NCI-H1105 treated with DMSO at 0.1 percent for 48 hours (cell line): ENCODE data around the gene HDDC3.

Source experiments
- DNase-seq: peaks from one replicate; lab custom pipeline; 2025; lab: John Stamatoyannopoulos, UW

Gene HDDC3

DNA sequence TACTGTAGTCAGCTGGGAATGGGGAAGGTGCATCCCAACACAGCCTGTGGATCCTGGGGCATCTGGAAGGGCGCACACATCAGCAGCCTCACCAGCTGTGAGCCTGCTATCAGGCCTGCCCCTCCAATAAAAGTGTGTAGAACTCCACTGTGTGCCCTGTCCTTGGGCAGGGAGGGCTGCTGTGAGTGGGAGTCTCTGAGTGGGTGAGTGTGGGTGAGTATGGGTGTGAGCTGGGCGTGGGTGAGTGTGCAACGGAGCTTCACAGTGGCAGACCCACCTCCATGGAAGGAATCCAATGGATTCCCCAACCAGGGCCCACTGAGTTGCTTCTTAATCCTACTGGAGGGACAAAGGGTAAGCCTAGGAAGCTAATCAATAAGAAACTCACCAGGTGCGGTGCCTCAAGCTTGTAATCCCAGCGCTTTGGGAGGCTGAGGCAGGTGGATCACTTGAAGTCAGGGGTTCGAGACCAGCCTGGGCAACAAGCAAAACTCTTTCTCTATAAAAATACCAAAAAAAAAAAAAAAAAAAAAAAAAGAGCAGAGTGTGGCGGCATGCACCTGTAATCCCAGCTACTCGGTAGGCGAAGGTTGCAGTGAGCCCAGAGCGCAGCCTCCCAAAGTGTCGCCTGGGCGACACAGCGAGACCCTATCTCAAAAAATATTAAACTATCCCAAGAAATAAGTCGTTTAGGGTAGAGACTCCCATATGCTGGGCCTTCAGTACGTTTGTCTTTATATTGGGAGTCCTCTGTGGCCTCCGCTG is 21.8 kb upstream of the HDDC3 start:
- DNase-seq: no peak

DNA sequence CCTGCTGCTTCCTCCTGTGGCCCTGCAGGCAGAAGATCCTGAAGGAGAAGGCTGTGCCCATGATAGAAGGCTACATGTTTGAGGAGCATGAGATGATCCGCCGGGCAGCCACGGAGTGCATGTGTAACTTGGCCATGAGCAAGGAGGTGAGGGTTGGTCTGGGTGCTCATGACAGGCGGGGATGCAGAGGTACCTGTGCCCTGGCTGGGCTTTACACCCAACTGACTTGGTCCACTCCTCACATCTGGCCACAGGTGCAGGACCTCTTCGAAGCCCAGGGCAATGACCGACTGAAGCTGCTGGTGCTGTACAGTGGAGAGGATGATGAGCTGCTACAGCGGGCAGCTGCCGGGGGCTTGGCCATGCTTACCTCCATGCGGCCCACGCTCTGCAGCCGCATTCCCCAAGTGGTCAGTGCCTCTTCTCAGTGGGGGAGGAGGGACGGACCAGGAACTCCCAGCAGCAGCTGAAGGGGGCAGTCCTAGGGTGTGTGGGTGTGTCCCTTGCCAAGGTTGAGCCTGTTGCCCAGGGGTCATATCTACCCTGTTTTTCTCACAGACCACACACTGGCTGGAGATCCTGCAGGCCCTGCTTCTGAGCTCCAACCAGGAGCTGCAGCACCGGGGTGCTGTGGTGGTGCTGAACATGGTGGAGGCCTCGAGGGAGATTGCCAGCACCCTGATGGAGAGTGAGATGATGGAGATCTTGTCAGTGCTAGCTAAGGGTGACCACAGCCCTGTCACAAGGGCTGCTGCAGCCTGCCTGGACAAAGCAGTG is 20.7 kb upstream of the HDDC3 start:
- DNase-seq: no peak

DNA sequence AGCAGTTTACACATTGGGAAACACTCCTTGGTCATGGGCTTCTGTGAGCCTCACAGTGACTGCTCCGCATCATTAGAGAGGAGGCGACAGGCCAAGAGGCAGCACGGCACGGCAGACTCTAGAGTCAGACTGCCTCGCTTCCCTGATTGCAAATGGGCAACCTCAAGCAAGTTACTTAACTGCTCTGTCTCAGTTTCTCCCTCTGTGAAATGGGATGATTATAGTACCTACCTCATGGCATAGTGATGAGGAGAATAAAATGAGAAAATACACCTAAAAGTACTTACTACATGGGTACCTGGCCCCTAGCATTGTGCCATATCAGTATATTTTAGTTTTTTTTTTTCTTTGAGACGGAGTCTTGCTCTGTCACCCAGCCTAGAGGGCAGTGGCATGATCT is 18.3 kb upstream of the HDDC3 start:
- DNase-seq: no peak

DNA sequence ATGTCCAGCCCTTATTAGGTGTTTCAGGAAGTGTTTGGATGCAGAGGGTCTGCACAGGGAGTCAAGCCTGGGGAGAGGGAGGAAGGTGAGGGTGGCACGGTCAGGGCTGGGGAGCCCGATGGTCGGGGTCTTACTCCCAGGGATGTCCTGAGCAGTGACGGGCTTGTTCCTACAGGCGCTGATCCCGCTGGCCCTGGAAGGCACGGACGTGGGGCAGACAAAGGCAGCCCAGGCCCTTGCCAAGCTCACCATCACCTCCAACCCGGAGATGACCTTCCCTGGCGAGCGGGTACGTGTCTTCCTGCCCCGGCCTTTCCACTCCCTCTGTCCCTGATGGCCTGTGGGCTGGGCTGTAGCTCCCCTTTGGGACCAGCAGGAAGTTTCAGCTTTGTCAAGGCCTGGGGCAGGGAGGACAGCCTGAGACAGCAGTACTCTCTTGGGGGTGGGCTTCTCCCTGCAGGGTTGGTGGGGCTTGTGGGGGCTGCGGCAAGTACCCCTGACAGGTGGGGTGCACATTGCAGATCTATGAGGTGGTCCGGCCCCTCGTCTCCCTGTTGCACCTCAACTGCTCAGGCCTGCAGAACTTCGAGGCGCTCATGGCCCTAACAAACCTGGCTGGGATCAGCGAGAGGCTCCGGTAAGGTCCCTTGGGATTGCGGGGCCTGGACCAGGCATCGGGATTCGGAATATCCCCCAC is 17.8 kb upstream of the HDDC3 start:
- DNase-seq: no peak

DNA sequence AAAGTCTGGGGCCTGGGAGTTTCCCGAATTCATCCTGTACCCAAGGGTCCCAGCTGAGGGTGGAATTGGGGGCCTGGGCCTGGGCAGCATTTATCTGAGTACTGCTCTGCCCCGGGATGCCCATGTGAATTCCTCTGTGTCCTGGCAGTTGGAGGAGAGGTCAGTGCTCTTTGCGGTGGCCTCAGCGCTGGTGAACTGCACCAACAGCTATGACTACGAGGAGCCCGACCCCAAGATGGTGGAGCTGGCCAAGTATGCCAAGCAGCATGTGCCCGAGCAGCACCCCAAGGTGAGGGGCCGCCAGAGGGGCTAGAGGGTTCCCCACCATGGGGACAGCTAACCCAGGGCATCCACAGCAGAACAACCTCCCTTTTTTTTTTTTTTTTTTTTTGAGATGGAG is 16.2 kb upstream of the HDDC3 start:
- no peak for DNase-seq

DNA sequence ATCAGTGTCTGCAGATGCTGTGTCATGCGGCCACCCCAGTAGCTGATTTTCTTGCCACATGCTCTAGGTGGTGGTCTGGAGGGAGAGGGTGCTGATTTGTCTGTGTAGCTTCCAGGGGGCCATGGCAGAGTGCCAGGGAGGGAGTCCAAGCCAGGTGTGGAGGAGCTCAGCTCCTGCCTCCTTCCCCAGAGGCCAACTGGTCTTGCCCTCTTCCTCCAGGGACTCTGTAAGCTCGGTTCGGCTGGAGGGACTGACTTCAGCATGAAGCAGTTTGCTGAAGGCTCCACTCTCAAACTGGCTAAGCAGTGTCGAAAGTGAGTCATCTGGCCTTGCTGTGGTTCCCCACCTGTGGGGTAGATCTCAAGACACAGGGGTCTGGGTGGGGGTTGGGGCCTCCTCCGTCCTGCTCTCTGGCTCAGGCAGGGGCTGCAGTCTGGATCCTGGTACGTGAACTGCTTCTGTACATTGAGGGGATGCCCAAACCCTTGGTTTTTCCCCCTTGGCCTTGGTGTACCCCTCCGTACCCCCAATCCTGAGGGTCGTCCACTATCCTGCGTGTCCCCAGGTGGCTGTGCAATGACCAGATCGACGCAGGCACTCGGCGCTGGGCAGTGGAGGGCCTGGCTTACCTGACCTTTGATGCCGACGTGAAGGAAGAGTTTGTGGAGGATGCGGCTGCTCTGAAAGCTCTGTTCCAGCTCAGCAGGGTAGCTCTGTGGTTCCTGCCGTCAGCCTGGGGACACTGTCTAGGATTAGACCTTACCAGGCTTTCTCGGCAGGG is 15.4 kb upstream of the HDDC3 start:
- DNase-seq: no peak

DNA sequence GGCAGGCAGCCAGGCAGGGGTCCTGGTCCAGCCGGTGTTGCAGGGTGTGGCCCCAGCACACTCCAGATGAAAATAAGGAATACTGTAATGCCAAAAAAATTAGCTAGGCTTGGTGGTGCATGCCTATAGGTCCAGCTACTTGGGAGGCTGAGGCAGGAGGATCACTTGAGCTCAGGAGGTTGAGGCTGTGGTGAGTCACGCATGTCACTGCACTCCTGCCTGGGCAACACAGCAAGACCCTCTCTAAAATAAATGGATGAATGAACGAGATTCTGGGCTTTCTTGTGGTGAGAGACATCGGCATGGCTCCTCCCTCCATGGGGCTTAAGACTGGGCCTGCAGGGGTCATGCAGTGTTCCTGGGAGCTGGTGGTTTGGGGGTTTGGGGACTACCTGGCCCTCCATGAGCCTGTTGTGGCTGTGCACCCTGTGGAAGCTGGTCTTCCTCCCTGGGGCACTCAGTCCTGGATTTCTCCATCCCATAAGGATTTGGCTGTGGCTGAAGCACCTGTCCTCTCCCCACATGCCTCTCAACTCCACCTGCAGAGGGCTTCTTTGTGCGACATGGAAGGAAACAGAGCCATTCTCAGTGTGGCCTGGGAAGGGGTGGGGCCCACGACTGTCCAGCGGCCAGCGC is 14.7 kb upstream of the HDDC3 start:
- no peak for DNase-seq

DNA sequence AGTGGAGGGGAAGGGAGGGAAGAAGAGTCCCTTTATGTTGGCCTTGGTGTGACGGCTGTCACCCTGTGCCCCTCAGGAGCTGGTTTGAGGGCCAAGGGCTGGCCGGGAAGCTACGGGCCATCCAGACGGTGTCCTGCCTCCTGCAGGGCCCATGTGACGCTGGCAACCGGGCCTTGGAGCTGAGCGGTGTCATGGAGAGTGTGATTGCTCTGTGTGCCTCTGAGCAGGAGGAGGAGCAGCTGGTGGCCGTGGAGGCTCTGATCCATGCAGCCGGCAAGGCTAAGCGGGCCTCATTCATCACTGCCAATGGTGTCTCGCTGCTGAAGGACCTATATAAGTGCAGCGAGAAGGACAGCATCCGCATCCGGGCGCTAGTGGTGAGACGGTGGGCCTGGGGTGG is 14.2 kb upstream of the HDDC3 start:
- DNase-seq: no peak

DNA sequence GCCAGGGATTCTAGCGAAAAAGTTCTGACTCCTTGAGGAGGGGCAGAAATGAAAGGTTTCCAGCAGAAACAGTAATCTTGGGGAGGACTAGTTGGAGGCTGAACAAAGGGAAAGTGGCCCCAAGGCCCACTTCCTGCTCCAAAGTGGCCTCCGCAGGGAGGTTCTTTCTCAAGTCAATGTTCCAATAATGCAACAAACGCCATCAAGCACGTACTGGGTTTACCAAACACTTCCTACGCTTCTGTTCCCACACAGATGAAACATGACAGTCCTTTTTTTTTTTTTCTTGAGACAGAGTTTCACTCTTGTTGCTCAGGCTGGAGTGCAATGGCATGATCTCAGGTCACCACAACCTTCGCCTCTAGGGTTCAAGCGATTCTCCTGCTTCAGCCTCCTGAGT is 12.7 kb upstream of the HDDC3 start:
- no peak for DNase-seq

DNA sequence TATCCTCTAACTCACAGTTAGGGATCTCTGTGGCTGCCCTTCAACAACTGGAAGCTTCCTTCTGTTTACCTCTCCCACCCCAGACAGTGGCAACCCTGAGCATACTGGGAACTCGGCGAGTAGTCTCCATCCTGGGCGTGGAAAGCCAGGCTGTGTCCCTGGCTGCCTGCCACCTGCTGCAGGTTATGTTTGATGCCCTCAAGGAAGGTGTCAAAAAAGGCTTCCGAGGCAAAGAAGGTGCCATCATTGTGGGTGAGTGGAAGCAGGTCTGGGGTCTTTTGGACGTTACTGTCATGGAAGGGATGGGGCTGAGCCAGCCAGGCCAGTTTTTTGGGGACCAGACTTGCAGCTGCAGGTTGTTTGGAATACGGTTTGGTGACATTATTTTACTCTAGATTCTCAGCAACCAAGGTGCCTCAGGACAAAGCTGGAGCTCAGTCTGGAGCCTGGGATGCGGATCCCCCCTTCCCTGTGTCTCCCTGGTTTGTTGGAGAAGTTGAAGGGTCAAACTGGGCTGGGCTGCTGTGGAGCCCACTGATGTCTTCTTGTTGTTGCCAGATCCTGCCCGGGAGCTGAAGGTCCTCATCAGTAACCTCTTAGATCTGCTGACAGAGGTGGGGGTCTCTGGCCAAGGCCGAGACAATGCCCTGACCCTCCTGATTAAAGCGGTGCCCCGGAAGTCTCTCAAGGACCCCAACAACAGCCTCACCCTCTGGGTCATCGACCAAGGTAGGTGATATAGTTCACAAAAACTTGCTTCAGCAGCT is 10.2 kb upstream of the HDDC3 start:
- DNase-seq: no peak

DNA sequence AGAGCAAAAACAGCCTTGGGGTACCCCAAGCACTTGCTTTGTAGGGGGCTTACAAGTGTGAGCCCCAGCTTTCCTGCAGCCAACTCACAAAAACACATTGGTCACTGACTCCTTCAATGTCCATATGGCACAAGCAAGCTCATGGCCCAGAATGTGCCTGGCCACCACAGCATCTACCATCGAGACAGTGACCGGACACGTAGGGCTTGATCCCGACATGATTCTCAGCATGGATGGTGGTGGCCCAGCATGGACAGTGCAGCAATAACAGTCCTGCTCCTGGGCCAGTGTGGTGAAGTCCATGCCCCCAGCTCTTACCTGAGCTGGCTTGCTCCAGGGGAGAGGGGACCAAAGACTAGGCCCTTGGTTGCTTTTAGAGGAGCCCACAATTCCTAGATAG is 8.7 kb upstream of the HDDC3 start:
- DNase-seq: no peak

DNA sequence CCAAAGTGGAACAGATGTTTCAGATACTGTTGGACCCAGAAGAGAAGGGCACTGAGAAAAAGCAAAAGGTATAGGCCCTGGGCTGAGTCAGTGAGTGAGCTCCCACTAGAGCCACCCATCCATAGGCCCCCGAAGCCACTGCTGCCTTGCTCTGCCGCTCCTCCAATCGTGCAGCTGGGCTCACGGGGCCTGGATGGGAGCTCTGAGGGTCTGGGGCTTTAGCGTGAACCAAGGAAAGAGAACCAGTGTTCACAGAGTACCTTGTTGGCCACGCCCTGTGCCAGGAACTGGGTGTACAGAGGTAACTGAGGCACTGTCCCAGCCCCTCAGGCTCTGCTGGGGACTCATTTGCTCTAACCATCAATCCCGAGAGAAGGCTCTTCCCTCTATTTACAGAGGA is 7.4 kb upstream of the HDDC3 start:
- DNase-seq: no peak

DNA sequence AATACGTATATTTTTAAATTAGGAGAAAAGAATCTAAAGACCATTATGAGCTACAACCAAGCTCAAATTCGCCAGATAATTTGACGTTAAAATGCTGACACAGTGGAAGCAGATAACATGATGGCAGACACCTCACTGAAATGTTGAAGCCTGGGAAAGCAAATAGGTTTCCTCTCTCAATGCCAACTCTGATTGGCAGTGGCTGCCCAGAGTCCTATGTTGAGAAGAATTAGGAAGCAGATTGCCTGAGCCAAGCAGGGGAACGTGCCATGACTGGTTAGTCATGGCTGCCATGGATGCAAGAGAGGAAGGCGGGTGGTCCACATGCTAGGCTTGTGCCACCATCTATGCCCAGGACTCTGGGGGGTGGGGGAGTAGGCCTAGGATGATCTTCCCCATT is 5.9 kb upstream of the HDDC3 start:
- DNase-seq: no peak

DNA sequence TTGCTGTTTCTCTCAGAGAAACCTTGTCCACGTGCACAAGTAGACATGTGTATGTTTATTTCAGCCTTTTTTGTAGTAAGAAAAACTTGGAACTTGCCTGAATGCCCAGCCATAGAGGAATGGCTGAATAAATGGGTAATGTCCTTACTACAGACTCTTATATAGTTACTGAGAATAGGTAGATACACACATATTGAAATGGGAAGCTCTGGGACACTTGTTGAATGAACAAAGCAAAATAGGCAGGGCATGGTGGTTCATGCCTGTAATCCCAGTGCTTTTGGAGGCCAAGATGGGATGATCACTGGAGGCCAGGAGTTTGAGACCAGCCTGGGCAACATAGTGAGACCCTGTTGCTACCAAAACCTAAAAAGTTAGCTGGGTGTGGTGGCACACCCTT is 4.5 kb upstream of the HDDC3 start:
- DNase-seq: no peak

DNA sequence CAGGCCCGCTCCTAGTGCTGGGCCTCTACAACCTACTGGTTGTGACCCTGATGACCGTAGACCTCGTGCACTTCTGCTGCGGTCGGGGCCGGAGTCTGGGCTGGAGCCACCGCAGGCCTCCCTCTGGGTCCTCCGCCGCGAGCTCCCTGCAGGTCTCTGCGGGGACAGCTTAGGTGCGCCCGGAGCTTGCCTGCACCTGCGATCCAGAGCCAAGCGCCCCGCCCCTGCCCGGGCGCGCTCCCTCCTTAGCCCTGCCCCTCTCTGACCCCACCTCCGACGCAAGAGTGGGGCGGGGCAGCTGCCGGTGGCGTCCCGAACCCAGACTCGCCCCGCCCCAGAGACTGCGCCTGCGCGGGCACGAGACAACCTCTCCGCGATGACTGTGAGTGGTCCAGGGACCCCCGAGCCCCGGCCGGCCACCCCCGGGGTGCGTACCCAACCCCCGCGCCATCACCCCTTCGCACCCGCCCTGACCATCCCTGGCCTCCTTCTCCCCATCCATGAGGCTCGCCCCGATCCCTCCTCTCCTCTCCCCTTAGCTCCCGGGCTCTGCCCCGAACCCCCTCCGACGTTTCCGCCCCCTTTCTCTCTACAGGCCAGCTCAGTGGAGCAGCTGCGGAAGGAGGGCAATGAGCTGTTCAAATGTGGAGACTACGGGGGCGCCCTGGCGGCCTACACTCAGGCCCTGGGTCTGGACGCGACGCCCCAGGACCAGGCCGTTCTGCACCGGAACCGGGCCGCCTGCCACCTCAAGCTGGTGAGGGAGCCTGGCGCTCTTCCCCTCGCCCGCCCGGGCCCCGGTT is 2.8 kb upstream of the HDDC3 start, which contains the start of gene UNC45A:
Gene UNC45A (plus strand): TSS at position 337 of the 803 bp plus-strand sequence. CDS start 40 bp downstream, at position 377.
- peak; percentile 75 for DNase-seq

DNA sequence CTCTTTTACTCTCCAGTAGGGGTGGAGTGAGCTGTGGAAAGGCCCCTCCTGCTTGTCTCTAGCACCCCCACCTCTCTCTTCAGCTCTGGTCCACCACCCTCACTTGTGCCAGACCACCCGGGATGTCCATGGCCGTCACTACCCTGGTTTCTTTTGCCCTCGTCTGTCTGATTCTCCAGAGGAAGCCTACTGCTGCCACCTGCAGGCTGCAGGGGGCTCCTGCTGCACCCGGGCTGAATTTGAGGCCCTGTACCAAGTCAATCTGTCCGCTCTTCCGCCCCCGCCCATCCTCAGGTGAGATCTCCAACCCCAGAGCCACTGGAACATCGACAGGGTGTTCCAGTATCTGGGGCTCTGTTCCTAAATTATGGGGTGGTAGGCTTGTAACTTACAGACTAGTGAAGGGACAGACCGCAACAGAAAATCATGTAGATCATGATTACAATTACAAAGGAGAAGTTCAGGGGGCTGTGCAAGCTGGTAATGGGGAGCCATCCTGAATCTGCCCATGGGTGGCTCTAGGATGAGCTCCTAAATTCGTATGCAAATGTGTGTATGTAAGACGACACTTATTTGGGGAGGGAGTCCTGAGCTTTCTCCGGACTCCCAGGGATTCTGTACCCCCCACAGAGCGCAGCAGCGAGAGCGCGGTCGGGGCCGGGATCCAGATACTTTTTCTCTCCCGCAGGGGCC is 2.1 kb upstream of the HDDC3 start:
- peak; percentile 72 for DNase-seq

DNA sequence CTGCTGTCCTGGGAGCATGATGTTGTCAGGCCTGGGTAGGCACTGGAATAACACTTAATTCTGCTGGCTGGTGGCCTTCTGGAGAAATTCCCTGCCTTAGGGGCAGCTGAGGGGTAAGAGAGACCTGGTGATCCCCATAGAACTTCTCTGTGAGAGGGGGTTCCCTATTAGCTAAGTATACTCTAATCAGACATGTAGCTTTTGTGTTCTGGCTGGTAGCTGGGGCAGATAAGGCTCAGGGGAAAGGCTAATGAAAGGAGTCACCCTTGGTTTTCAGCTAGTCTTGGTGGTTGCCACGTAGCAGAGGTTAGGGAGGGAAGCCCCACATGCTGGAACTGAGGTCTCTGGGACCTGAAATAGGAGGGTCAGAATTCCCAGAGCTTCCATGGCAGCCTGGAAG is 952 bp upstream of the HDDC3 start:
- no peak for DNase-seq

DNA sequence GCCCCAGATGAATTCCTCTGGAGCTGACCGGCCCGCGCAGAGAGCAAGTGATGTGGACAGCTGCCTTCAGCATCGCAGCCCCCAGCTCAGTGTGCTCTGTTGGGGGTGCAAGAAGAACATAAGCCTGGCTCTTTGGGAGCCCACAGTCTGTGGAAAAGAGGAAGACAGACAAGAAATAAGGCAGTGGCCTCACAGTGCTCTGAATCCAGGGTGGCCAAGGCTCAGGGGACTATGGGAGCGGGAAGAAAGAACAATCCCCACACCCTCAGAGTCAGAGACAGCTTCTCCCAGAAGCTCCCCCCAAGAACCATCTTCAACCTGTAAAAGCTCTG is 277 bp upstream of the HDDC3 start:
- DNase-seq: no peak

DNA sequence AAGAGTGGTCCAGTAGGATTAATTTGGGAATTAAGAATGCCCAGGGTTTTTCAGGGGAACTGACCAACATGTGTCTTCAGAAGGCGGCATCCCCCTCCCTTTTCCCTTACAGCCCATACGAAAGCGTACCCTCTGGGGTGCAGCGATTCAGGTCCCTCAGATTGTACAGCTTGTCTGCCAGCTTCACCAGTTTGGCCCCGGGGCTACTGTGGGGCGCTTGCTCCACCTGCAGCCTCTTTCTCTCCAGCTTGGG is 848 bp downstream of the HDDC3 start:
- no peak for DNase-seq
